Hematopoietic multipotent progenitor cell treated with erythropoietin and hydrocortisone succinate and interleukin-3 and kit ligand, for 17 days (in vitro differentiated cells): Measurements from ENCODE around the gene GALNT11.
"Not testable (repeated sequence)": the region's sequence is repeated elsewhere in the genome, so short reads cannot be mapped to it uniquely, and the experiment has no call there.

ENCODE experiments used
- DNase-seq: peaks from one replicate; pipeline ENCODE4 v3.0.0-alpha.2; 2015; ENCODE audit warnings: low spot score

Gene GALNT11

DNA sequence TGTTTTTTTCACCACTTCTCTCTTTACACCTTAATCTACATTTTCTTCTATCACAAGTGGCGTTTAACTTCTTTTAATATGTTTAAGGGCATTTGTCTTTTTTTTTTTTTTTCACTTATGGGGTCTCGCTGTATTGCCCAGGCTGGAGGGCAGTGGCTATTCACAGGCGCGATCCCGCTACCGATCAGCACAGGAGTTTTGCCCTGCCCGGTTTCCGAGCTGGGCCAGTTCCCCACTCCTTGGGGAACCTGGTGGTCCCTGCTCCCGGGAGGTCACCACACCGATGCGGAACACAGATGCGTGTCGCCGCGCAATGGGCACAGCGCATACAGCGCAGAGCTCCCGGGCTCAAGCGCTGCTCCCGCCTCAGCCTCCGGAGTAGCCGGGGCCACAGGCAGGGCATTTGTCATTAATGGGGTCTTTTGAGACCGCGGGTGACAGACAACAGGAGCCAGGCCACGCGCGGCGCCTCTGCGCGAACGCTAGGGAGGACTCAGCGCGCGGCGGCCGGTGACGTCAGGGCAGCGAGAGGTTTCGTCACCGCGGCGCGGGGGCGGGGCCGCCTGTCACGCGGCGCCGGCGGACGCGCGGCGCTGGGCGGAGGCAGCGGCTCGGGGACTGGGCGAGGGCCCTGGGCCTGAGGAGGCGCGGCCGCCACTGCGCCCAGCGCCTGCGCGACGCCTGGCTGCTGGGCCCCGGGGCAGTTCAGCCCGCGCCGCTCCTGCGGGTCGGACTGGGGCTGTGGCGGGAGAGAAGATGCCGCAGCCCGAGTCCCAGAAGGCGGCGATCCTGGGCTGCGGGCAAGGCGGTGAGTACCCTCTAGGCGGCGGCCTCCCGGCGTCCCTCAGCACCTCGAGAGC, at the start of gene GALNT11:
GALNT11 (plus strand) TSS at position 598 of the 860 bp plus-strand sequence. CDS start 68,554 bp downstream, outside the sequence.
- DNase-seq, result peak; percentile 91

DNA sequence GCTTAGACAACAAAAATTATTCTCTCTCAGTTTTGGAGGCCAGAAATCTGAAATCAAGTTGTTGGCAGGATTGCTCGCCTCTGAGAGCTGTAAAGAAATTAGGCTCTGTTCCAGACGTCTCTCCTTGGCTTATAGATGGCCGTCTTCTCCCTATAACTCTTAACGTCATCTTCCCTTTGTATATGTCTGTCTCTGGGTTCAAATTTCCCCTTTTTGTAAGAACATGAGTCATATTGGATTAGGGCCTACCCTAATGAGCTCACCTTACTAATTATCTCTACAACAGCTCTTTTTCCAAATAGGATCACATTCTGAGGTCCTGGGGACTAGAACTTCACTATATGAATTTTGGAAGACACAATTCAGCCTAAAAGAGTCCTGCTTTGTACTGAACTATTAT, 46.9 kb upstream of the GALNT11 start:
- DNase-seq, result no peak

DNA sequence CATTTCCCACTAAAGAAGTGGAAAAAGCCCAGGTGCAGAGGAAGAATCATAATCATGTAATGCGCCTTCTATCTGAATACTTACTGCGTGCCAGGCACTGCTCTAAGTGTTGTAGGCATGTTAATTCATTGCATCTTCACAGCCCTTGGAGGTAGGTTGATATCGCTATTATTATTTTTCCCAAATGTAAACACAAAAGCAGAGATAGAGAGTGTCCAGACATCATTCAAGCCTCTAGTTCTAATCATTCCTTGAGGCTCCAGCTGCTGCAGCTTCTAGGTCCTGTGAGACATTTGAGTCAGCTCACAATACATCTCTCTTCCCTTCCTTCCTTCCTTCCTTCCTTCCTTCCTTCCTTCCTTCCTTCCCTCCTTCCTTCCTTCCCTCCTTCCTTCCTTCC, 44.3 kb upstream of the GALNT11 start:
- no peak for DNase-seq

DNA sequence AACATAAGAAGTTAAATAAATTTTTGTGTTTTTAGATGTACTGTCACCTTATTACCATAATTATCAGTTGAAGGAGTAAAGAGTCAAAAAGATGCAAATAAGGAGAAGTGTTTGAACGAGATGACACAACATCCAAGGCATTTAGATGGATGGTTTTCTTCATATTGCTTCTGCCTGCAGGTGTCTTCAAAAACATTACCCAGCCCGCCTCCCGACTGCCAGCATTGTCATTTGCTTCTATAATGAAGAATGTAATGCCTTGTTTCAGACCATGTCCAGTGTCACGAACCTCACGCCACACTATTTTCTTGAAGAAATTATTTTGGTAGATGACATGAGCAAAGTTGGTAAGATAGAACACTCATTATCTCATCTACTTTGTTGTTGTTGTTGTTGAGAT, 42.7 kb upstream of the GALNT11 start:
- DNase-seq, result no peak

DNA sequence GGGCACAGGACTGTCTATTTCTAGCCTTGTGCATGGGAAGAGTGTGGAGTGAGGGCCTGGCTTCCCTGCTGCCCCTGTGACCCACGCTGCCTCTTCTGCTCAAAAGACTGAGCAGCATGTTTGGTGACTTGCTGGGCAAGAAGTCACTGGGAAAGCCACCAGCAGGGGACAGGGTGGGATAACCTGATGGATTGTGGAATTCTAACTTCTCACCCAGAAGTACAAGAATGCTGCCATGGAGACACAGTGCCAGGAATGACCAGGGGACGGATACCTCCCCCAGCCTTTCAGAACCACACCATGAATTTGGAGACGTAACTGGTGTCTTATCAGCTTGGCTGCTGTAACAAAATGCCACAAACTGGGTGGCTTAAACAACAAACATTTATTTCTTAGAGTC, 40.9 kb upstream of the GALNT11 start:
- DNase-seq, result no peak

DNA sequence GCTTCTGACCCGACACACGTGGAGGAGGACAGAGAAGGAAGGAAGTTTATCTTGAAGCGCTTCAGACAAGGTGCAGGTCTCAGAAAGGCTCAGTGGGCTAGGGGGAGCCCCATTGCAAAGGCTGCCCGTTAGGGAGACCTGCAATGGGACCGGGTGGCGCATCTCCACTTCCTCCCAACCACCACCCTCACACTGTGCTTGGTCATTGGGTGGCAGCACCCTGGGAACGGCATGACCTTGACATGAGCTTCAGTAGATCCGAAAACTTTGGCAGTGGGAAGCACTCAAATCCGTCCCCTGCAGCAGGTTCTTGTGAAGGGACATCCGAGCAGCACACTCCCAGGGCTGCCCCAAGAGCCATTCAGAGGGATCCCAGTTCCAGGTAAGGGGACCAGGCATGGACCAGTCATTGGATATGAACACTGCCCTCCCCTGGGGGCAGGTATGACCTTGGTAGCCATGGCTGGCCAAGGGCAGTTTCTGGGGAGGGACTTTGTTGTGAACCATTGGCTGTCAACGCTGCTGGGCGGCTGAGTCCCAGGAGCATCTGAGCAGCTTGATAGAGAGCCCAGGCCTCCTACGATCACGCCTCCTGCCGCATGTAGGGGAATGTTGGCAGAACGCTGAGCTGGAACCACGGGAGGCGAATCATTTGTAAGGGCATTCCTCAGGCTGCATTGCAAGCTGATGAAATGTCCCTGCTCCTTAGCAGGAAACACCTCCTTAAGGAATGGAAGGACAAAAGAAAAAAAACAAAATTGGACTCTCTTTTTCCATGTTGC, 37.5 kb upstream of the GALNT11 start:
- no peak for DNase-seq

DNA sequence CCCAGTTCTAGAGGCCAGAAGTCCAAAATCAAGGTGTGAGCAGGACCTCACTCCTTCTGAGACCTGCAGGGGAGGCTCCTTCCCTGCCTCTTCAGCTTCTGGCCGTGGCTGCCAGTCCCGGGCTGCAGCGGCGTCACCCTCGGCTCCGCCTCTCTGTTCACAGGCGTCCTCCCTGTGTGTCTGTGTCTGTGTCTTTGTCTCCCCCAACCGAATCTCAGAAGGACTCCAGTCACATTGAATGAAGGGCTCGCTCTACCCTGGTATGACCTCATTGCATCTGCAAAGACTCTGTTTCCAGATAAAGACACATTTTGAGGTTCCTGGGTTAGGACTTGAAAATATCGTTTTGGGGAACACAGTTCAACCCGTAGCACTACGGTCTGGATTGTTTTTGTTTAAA, 33.1 kb upstream of the GALNT11 start:
- DNase-seq, result no peak

DNA sequence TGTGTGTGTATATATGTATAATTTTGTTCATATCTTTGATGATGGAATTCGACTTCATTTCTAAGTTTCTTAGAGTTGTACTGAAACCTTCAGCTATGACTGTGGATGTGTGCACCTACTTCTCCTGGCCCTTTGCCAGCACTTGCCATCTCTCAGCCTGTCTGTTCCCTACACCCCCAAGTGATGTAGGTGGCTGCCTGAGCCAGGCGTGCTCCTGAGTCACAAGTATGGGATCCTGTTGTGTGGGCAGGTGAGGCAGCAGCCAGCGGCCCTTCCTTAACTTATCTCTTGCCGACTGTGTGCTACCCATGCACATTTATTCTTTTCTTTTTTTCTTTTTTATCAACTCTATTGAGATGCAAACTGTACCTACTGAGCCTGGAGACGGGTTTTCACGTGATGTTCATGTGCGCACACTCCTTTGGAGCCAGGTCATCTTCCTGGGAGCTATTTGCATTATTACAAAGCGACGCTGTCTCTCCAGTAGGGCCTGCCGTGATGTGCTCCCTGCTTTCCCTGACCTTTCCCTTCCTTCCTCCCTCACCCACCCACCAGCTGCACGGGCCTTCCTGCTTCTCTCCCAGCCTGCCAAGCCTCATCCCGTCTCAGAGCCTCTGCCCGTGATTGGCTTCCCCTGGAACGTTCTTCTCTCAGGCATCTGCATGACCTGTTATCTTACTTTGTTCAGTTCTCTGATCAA, 31.3 kb upstream of the GALNT11 start:
- DNase-seq, result no peak

DNA sequence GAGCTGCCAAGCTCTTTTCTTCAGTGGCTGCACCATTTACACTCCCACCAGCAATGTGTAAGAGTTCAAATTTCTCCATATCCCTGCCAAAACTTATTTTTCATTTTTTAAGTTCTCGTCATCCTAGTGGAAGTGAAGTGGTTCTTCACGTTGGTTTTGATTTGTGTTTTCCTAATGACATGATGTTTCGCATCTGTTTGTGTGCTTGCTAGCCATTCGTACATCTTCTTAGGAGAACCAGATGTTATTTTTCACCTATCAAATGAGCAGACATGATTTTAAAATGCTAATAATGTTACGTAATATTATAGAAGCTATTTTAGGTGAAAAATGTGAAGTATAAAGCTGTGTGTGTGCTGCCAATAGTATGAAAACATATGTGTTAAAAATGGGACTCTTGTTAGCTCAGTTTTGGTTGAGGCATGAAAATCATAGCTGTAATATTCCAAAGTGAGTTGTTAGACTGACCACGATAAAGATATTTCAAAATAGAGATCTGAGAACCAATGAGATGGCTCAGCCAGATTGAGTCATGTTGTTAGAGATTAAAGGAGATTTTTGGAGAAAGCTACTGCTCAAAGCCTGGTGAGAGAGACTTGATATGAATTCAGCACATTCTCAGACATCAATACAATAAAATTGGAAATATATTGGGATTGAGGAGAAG, 25.9 kb upstream of the GALNT11 start:
- DNase-seq, result no peak

DNA sequence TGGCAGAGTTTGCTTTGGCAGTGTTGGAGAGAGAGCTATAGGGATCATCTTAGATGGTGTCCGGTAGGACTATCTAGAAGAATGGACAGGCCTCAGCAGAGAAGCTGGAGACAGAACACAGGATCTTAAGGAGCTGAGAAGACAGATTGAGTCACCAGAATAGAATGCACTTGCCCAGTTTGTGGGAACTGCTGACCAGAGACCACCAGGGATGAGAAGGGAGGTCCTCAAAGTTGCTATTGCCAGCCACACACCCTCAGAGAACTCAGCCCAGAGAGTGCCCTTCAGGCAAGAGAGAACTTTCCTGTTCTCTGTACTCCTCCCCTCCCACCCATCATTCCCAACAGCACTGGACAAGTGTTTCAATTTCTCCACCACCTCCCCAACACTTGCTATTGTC, 25.3 kb upstream of the GALNT11 start:
- DNase-seq, result no peak

DNA sequence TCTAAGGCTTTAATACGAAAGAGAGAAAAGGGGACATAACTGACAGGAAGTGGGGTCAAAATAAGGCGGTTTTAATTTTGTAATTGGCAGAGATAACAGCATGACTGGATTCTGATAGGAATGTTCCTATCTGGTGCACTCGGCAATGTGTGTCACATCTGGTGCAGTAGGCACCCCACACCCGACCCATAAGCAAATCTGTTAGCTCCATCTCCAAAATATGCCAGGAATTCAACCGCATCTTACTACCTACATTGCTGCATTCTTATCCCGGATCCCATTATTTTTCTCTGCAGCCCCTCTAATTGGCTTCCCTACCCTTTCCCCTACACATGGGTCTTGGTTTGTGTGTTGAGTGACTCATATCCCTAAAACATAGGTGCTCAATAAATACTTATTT, 19.1 kb upstream of the GALNT11 start:
- DNase-seq, result no peak

DNA sequence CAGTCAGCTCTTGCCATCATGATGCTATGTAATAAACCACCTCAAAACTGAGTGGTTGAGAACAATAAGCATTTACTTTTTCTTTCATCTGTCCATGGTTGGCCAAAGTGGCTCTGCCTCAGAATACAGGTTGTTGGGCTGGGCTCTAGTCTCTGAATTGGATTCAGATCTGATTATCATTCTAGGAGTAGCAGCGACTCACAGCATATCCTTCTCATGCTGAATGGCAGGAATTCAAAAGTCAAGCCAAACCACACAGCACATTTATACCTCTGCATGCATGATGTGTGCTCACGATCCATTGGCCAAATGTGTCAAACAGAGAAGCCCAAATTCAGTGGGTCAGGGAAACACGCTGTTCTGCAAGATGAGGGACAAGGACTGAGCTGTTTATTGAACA, 13.6 kb upstream of the GALNT11 start:
- DNase-seq, result no peak

DNA sequence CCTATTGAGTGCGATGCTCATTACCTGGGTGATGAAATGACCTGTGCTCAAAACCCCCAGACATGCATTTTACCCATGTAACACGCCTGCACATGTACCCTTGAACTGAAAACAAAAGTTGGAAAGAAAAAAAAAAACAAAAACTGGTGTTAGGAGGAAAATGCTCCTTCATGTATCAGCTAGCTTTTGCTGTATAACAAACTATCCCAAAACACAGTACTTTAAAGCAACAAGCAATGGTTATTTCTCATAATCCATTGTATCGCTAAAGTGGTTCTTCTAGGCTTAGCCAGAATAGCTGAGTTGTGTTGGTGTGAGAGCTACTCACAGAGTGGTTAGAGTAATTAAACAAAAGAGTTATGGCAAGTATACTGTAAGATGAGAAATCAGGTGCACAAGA, 12.2 kb upstream of the GALNT11 start:
- no peak for DNase-seq

DNA sequence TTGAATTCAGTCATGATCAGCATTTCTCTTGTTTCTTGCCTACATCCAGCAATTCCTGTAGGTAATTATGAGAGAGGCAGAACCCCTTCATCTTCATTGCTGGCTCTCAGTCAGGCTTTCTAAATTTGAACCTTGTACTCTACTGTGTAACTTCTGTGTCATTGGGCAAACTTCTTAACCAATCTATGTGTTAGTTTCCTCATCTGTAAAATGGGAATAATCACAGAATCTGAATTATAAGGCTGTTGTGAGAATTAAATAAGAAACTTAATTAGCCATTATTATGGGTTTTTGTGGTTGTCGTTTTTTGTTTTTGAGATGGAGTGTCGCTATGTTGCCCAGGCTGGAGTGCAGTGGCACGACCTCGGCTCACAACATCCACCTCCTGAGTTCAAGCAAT, 11.5 kb upstream of the GALNT11 start:
- DNase-seq, result no peak

DNA sequence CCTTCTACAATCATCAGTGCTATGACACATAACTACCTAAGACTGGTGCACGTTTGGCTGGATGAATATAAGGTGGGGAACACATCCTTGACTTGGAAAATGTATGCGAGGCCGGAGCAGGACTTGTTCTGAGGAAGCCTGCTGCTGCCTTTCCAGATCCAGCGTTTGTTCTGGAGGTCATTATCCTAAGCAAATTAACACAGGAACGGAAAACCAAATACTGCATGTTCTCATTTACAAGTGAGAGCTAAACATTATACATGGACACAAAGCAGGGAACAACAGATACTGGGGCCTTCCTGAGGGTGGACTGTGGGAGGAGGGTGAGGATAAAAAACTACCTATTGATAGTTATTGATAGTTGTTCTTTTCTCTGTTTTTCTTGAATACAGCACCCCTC, 10.8 kb upstream of the GALNT11 start:
- DNase-seq, result no peak

DNA sequence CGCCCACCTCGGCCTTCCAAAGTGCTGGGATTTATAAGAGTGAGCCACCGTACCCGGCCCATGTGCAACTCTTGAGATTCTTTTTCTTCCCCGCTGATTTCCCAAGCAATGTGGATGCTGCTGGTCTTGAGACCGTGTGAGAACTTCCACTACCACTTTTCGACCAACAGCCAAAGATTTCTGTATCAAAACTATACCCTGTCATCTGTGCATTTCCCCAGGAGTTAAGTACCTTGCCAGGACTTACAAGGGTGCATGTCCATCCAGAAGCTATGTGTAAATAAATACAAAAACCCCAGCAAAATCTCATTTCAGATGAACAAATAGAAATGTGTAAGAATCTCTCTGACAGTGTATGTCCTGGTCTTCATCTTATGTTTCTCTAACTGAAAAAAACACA, 9.9 kb upstream of the GALNT11 start:
- DNase-seq, result no peak

DNA sequence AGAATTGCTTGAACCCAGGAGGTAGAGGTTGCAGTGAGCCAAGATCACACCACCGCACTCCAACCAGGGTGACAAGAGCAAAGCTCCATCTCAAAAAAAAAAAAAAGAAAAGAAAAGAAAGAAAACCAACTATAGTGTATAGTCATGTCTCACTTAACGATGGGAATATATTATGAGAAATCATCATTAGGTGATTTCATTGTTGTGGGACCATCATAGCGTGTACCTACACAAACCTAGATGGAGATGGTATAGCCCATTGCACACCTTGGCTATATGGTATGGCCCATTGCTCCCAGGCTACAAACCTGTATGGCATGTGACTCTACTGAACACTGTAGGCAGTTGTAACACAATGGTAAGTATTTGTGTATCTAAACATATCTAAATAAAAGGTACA, 8.5 kb upstream of the GALNT11 start:
- DNase-seq, result no peak

DNA sequence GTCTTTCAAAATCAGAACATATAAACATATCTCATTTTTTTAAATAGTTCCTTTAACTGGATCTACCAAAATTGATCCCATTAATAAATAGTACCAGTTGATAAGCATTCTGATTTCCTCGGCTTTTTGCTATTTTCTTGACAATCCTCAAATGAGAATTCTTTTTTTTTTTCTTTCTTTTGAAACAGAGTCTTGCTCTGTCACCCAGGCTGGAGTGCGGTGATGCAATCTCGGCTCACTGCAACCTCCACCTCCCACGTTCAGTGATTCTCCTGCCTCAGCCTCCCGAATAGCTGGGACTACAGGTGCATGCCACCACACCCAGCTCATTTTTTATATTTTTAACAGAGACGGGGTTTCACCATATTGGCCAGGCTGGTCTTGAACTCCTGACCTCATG, 7.8 kb upstream of the GALNT11 start:
- not testable (repeated sequence) for DNase-seq

DNA sequence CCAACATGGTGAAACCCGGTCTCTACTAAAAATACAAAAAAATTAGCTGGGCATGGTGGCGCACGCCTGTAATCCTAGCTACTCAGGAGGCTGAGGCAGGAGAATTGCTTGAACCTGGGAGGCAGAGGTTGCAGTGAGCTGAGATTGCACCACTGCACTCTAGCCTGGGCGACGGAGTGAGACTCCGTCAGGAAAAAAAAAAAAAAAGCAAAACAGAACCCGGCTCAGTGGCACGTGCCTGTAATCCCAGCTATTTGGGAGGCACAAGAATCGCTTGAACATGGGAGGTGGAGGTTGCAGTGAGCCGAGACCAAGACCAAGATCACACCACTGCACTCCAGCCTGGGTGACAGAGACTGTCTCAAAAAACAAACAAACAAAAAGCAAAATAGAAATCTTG, 3.7 kb upstream of the GALNT11 start:
- DNase-seq, result not testable (repeated sequence)

DNA sequence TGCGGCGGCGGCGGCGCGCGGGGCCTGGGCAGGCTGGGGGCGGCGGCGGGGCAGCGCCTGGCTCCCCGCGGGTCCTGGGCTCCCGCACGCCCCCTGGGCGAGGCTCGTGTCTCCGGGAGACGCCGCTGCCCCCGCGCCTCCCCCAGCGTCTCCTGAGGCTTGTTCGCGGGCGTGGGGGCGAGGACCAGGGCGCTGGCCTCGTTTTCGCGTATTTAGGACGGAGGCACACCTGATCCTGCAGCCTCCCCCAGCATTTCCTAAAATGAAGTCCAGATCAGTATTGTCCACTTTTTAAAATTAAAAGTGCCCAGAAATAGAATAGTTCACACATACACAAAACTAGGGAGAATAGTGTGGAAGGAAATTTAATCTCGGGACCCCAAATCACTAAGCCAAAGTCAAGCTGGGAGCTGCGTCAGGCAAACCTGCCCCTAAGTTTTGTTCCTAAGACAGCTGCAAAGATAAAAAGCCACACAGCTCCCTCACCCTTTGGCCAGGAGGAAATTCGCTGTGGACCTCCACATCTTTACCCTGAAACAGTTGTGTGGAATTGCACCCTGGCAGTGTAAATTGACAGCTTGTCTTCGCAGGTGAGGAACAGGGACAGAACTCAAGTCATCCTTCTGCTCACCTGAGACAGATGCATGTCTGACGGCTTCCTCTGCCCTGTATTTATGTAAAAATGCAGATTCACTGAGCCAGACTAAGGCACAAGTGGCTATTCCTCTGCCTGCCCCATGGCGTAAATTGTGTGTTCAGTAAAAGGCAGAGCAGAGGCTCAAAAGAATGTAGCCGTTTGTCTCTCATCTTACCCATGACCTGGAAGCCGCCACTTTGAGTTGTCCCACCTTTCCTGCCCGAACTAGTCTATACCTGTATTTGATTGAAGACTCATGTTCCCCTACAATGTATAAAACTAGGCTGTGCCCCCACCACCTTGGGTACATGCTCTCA, 740 bp downstream of the GALNT11 start:
- DNase-seq, result no peak
